HG03025 (cell line): ENCODE results near the gene DERL3.
"Not testable (repeated sequence)": the region's sequence is repeated elsewhere in the genome, so short reads cannot be mapped to it uniquely, and the experiment has no call there.

Source experiments
- ATAC-seq: cut with Tn5 transposase; IDR thresholded peaks from one replicate; pipeline ENCODE4 v1.9.1; 2021; ENCODE audit warnings: mild to moderate bottlenecking, moderate library complexity; ENCODE audit not compliant: unreplicated experiment, low FRiP score

Gene DERL3

GRCh38 chr22:23838681-23839468, at the start of gene DERL3:
Gene DERL3, minus strand, starts transcription at chr22:23839006. Its CDS starts 19 bp downstream, at chr22:23838987.
- ATAC-seq, result peak; percentile 73

- ATAC-seq, result no peak
These were observed 45.3 kb upstream of the DERL3 start for GRCh38 chr22:23884140-23884539.

- ATAC-seq, result no peak
These were observed 44.9 kb upstream of the DERL3 start for GRCh38 chr22:23883658-23884057.

- ATAC-seq, result no peak
These were observed 43.6 kb upstream of the DERL3 start for GRCh38 chr22:23882370-23882769.

GRCh38 chr22:23878219-23878618, 39.4 kb upstream of the DERL3 start:
- ATAC-seq, result no peak

GRCh38 chr22:23877566-23877965, 38.8 kb upstream of the DERL3 start:
- ATAC-seq, result no peak

- no peak for ATAC-seq
These were observed 37.0 kb upstream of the DERL3 start for GRCh38 chr22:23875801-23876200.

GRCh38 chr22:23874871-23875270, 36.1 kb upstream of the DERL3 start:
- no peak for ATAC-seq

- no peak for ATAC-seq
These were observed 29.8 kb upstream of the DERL3 start for GRCh38 chr22:23868580-23868979.

- ATAC-seq, result not testable (repeated sequence)
These were observed 25.8 kb upstream of the DERL3 start for GRCh38 chr22:23864499-23865154.

- no peak for ATAC-seq
These were observed 23.3 kb upstream of the DERL3 start for GRCh38 chr22:23862103-23862502.

GRCh38 chr22:23860187-23860586, 21.4 kb upstream of the DERL3 start:
- not testable (repeated sequence) for ATAC-seq

GRCh38 chr22:23859201-23859600, 20.4 kb upstream of the DERL3 start:
- no peak for ATAC-seq

GRCh38 chr22:23858484-23858815, 19.6 kb upstream of the DERL3 start:
- ATAC-seq, result no peak

GRCh38 chr22:23857606-23858483, 19.0 kb upstream of the DERL3 start, which contains the start of gene SLC2A11:
Gene SLC2A11, plus strand, starts transcription at chr22:23857875. Its CDS starts 125 bp downstream, at chr22:23858000.
- peak; percentile 92 for ATAC-seq

- peak; percentile 31 for ATAC-seq
These were observed 18.2 kb upstream of the DERL3 start for GRCh38 chr22:23856721-23857605.

- no peak for ATAC-seq
These were observed 11.4 kb upstream of the DERL3 start for GRCh38 chr22:23850136-23850611.

GRCh38 chr22:23849009-23850006, 10.5 kb upstream of the DERL3 start:
- no peak for ATAC-seq
